Cardiac muscle cell (in vitro differentiated cells and primary cell): ENCODE data around the gene HSPA12B. TPM values are rescaled to one million over a fixed set of nuclear protein-coding genes. Genes with fewer than 3 reads are reported as not detected.

Experiments used
- DNase-seq, 2 donors: peaks; one replicate each; pipeline versions ENCODE4 v3.0.0 to v3.0.0-alpha.2; 2010 to 2017; ENCODE audit warnings: low read depth in 1 of 2, low spot score in 1 of 2
- H3K27ac ChIP-seq: fragments of 200-600 bp; sonication (generic); 2 replicates; pipeline ENCODE4 v1.5.1; 2016
- H3K27me3 ChIP-seq: fragments of 200-600 bp; sonication (generic); 2 replicates; pipeline ENCODE4 v1.6.0; 2016; ENCODE audit warnings: control low read depth
- H3K36me3 ChIP-seq: fragments of 200-600 bp; sonication (generic); 2 replicates; pipeline ENCODE4 v1.5.1; 2016; ENCODE audit warnings: control low read depth
- H3K4me1 ChIP-seq: fragments of 200-600 bp; sonication (generic); 2 replicates; pipeline ENCODE4 v1.8.1; 2017; ENCODE audit warnings: low read depth, mild to moderate bottlenecking, mixed run types
- H3K4me3 ChIP-seq: fragments of 200-600 bp; sonication (generic); 2 replicates; pipeline ENCODE4 v1.5.1; 2016; ENCODE audit warnings: mild to moderate bottlenecking
- H3K9me3 ChIP-seq: fragments of 200-600 bp; sonication (generic); 2 replicates; pipeline ENCODE4 v1.5.1; 2017; ENCODE audit warnings: low read depth, mild to moderate bottlenecking, control low read depth
- polyA plus RNA-seq: library from polyadenylated mRNA; unstranded; fragments of >200 nt; fragmentation: Nextera tagmentation; extraction: Ambion mirVana; gene quantifications from 2 replicates; pipeline ENCODE4 v1.2.1, GENCODE V29; 2016
- total RNA-seq: library from RNA; depleted of rRNA; stranded (reverse); fragments of >200 nt; gene quantifications from 2 replicates; pipeline ENCODE4 v1.2.3, GENCODE V29; 2016
- TF ChIP-seq, protein P1 (sequence below): IDR thresholded peaks from 2 replicates; pipeline ENCODE4 v1.5.1; 2012; ENCODE audit warnings: low read depth, mild to moderate bottlenecking, low read length

Gene HSPA12B
- total and polyA plus RNA-seq, 2 experiments from 2014 or later = 0.92 TPM; not detected in 1

- H3K4me1 ChIP-seq = no peaks in the 10 kb centered on the region
- H3K27me3 ChIP-seq = no peaks in the 10 kb centered on the region
- no peak for DNase-seq
- no peak overlapping the region for H3K4me3 ChIP-seq
- peaks cover 4% of the 10 kb centered on the region for H3K9me3 ChIP-seq
- TF ChIP-seq, protein P1, sequence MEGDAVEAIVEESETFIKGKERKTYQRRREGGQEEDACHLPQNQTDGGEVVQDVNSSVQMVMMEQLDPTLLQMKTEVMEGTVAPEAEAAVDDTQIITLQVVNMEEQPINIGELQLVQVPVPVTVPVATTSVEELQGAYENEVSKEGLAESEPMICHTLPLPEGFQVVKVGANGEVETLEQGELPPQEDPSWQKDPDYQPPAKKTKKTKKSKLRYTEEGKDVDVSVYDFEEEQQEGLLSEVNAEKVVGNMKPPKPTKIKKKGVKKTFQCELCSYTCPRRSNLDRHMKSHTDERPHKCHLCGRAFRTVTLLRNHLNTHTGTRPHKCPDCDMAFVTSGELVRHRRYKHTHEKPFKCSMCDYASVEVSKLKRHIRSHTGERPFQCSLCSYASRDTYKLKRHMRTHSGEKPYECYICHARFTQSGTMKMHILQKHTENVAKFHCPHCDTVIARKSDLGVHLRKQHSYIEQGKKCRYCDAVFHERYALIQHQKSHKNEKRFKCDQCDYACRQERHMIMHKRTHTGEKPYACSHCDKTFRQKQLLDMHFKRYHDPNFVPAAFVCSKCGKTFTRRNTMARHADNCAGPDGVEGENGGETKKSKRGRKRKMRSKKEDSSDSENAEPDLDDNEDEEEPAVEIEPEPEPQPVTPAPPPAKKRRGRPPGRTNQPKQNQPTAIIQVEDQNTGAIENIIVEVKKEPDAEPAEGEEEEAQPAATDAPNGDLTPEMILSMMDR = no peak
- H3K27ac ChIP-seq = no peak overlapping the region
- no peaks in the 10 kb centered on the region for H3K36me3 ChIP-seq
Measured at GRCh38 chr20:3693376-3693775, 39.1 kb upstream of the HSPA12B start.

GRCh38 chr20:3694864-3695263 lies 37.6 kb upstream of the HSPA12B start:
- TF ChIP-seq, protein P1 = no peak
- H3K27ac ChIP-seq = no peak overlapping the region
- H3K4me3 ChIP-seq = no peak overlapping the region

GRCh38 chr20:3696200-3696599 lies 36.3 kb upstream of the HSPA12B start:
- Histone ChIP-seq H3K9me3 (peaks cover 4% of the 10 kb centered on the region), H3K27ac (no peak overlapping the region)
- TF ChIP-seq, protein P1 = peak; percentile 48

More at GRCh38 chr20:3694864-3695263, 37.6 kb upstream of the HSPA12B start:
- Histone ChIP-seq H3K4me1 (no peaks in the 10 kb centered on the region), H3K9me3 (peaks cover 4% of the 10 kb centered on the region), H3K36me3 (no peaks in the 10 kb centered on the region), H3K27me3 (no peaks in the 10 kb centered on the region)
- DNase-seq = no peak

DNA sequence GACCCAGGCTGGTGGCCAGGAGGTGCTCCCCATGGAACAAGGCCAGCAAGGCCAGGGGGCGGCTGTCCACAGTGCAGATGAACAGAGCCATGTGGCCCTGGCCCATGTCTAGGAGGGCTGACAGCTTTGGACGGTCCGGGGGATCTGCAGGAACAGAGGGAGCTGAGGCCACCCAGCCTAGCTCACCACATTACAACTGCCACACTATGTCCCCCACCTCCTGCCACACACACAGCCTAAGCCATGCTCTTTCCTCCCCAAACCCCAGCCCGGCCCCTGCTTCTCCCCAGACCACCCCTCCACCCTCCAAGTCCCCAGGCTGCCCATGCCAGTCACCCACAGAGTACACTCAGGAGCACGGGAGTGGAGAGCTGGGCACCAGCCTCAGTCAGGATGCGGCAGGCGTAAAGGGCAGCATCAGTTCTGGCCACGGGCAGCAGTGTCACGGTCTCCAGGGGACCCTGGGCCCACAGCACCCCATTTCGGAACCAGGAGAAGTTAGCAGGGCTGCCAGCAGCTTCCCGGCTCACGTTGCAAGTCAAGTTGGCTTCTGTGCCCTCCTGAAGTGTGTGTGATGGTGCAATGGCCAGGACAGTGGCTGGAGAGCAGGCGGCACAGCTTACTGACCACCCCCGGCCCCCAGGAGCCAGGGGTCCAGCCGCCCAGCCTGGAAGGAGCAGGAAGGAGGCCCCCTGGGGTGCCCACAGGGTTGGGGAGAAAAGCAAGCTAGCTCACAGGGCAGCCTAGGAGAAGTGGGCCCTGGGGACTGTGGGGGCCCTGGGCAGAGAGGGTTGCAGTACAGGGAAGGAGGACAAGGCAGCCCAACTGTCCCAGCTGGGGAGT lies 35.5 kb upstream of the HSPA12B start:
- no peak overlapping the region for H3K27ac ChIP-seq
- DNase-seq = no peak
- H3K4me3 ChIP-seq = no peak overlapping the region

More at GRCh38 chr20:3696200-3696599, 36.3 kb upstream of the HSPA12B start:
- Histone ChIP-seq H3K36me3 (no peaks in the 10 kb centered on the region), H3K4me1 (no peaks in the 10 kb centered on the region), H3K4me3 (no peak overlapping the region), H3K27me3 (no peaks in the 10 kb centered on the region)
- DNase-seq = no peak

GRCh38 chr20:3697588-3698305 lies 34.7 kb upstream of the HSPA12B start:
- TF ChIP-seq, protein P1 = no peak
- Histone ChIP-seq H3K4me3 (no peak overlapping the region), H3K36me3 (no peaks in the 10 kb centered on the region), H3K4me1 (no peaks in the 10 kb centered on the region), H3K9me3 (peaks cover 4% of the 10 kb centered on the region), H3K27me3 (no peaks in the 10 kb centered on the region), H3K27ac (no peak overlapping the region)
- no peak for DNase-seq

More for the DNA sequence above, 35.5 kb upstream of the HSPA12B start:
- Histone ChIP-seq H3K36me3 (no peaks in the 10 kb centered on the region), H3K27me3 (no peaks in the 10 kb centered on the region), H3K4me1 (no peaks in the 10 kb centered on the region), H3K9me3 (peaks cover 4% of the 10 kb centered on the region)
- TF ChIP-seq, protein P1 = no peak
